Daoy (cell line): Measurements from ENCODE around the gene KIAA1671. TPM values are rescaled to one million over a fixed set of nuclear protein-coding genes. Genes with fewer than 3 reads are reported as not detected.

Source experiments
- DNase-seq: peaks from one replicate; pipeline ENCODE4 v3.0.0-alpha.2; 2015; ENCODE audit warnings: low read depth
- total RNA-seq: library from RNA; depleted of rRNA; stranded (reverse); fragments of >200 nt; shearing (Covaris generic); gene quantifications from 2 replicates; pipeline ENCODE4 v1.2.3, GENCODE V29; 2014

The KIAA1671 gene
- total RNA-seq, 1 experiment from 2014 or later: 5.5 TPM

- no peak for DNase-seq
These were observed 62.6 kb downstream of the KIAA1671 start for GRCh38 chr22:25014896-25015755.

- no peak for DNase-seq
These were observed 63.8 kb downstream of the KIAA1671 start for GRCh38 chr22:25016311-25016710.

- no peak for DNase-seq
These were observed 65.5 kb downstream of the KIAA1671 start for GRCh38 chr22:25018009-25018408.

GRCh38 chr22:25019427-25020184 lies 67.1 kb downstream of the KIAA1671 start:
- no peak for DNase-seq

- DNase-seq: no peak
These were observed 68.9 kb downstream of the KIAA1671 start for GRCh38 chr22:25021409-25021808.

- DNase-seq: no peak
These were observed 69.6 kb downstream of the KIAA1671 start for GRCh38 chr22:25021976-25022711.

- no peak for DNase-seq
These were observed 71.4 kb downstream of the KIAA1671 start for GRCh38 chr22:25023879-25024278.

GRCh38 chr22:25024895-25025294 lies 72.4 kb downstream of the KIAA1671 start:
- no peak for DNase-seq

- DNase-seq: peak; percentile 81
These were observed 73.2 kb downstream of the KIAA1671 start for GRCh38 chr22:25025491-25026400.

GRCh38 chr22:25027043-25027906 lies 74.8 kb downstream of the KIAA1671 start:
- DNase-seq: no peak

GRCh38 chr22:25027959-25028840 lies 75.7 kb downstream of the KIAA1671 start:
- DNase-seq: peak; percentile 74

- no peak for DNase-seq
These were observed 76.3 kb downstream of the KIAA1671 start for GRCh38 chr22:25028841-25029141.

GRCh38 chr22:25029181-25029580 lies 76.7 kb downstream of the KIAA1671 start:
- no peak for DNase-seq

- no peak for DNase-seq
These were observed 78.1 kb downstream of the KIAA1671 start for GRCh38 chr22:25030636-25031035.

GRCh38 chr22:25032066-25032465 lies 79.5 kb downstream of the KIAA1671 start:
- no peak for DNase-seq

GRCh38 chr22:25035715-25036114 lies 83.2 kb downstream of the KIAA1671 start:
- DNase-seq: no peak

GRCh38 chr22:25038239-25038638 lies 85.7 kb downstream of the KIAA1671 start:
- no peak for DNase-seq

- no peak for DNase-seq
These were observed 86.3 kb downstream of the KIAA1671 start for GRCh38 chr22:25038771-25039170.

GRCh38 chr22:25039255-25039654 lies 86.7 kb downstream of the KIAA1671 start:
- no peak for DNase-seq
